Measurements from ENCODE around the gene SYT6.

The SYT6 gene

GRCh38 chr1:114108751-114109255 lies 44.9 kb downstream of the SYT6 start:
- Histone ChIP-seq H3K4me2 (ENCODE audit: low read length) (no peak overlapping the region), H2BK5ac (ENCODE audit: low read length) (no peak overlapping the region), H4K8ac (ENCODE audit: low read depth, low read length) (no peak overlapping the region), H2BK120ac (ENCODE audit: low read depth, low read length) (no peak overlapping the region), H3K36me3 (ENCODE audit: control insufficient read depth, insufficient read depth, low read length) (no peaks in the 10 kb centered on the region), H2AK5ac (ENCODE audit: low read length) (no peak overlapping the region), H3K23ac (ENCODE audit: low read length) (no peak overlapping the region), H3K9ac (ENCODE audit: low read length) (no peak overlapping the region), H2BK15ac (replicated peaks; ENCODE audit: low read depth) (no peak overlapping the region), H3K4me1 (ENCODE audit: control insufficient read depth, low read depth, low read length) (peaks cover 18% of the 10 kb centered on the region), H3K56ac (ENCODE audit: low read length) (no peak overlapping the region), H3K18ac (ENCODE audit: low read length) (no peak overlapping the region), H3K79me1 (ENCODE audit: low read length) (no peaks in the 10 kb centered on the region), H3K27ac (ENCODE audit: low read depth, low read length) (no peak overlapping the region), H3K79me2 (ENCODE audit: control insufficient read depth, insufficient read depth, low read length) (no peaks in the 10 kb centered on the region), H3K4ac (ENCODE audit: low read depth, low read length) (no peak overlapping the region), H3K27me3 (ENCODE audit: insufficient read depth, low read length, poor library complexity) (no peaks in the 10 kb centered on the region), H3K4me3 (ENCODE audit: low read length) (no peak overlapping the region), H4K5ac (ENCODE audit: low read length) (no peak overlapping the region)
- no peak for DNase-seq
- no CpG with 5 or more reads among the region's 4 CpGs for WGBS (ENCODE audit: extremely low coverage, insufficient coverage, low lambda C conversion rate)

DNA sequence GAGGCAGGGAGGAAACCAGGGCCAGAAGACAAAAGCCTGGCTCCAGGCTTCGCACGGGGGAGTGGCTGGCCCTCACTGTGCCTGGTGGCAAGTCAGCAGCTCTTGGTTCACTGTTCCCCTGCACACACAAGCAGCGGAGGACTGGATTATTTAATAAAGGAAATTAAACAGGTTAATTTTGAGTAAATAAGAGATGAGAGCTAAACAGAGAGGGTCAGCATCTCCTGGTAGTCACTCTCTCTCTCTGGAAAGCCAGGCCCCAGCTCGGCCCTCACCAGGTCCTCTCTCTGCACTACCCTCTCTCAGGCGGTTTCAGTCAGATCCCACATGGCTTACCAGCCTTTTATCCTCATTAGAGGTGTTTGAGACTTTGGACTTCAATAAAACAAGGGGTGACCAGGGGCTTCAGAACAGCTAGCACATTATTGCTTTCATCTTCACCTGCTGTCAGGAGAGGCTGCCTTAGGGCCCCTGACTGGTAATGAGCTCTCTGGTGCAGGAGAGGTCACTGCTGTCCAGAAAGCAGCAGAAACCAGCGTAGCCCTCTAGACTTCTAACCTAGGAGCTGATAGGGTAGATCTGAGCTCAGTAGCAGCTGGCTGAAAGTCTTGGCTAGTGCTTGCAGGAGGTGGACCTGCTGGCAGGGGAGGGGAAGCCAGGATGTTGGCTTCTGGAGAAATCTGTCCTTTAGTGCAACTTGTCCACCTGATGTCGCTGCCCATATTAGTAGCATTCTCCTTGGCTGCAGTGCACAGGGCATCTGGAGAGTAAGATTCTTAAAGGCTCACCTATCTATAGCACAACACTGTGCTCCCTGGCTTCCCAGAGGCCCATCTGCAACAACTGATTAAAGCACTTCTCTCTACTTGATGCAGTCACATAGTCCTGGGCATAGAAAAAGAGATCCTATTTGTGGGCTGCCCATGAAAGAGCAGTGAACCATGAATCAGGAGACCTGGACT lies 45.9 kb downstream of the SYT6 start:
- no CpG with 5 or more reads among the region's 7 CpGs for WGBS (ENCODE audit: extremely low coverage, insufficient coverage, low lambda C conversion rate)
- H3K4me2 ChIP-seq (ENCODE audit: low read length): no peak overlapping the region
- H2BK5ac ChIP-seq (ENCODE audit: low read length): no peak overlapping the region
- H3K79me1 ChIP-seq (ENCODE audit: low read length): no peaks in the 10 kb centered on the region
- H3K9ac ChIP-seq (ENCODE audit: low read length): no peak overlapping the region
- no peak overlapping the region for H3K23ac ChIP-seq (ENCODE audit: low read length)
- no peaks in the 10 kb centered on the region for H3K27me3 ChIP-seq (ENCODE audit: insufficient read depth, low read length, poor library complexity)
- H3K4me3 ChIP-seq (ENCODE audit: low read length): no peak overlapping the region
- no peak overlapping the region for H2BK120ac ChIP-seq (ENCODE audit: low read depth, low read length)
- no peak overlapping the region for H3K27ac ChIP-seq (ENCODE audit: low read depth, low read length)
- H4K5ac ChIP-seq (ENCODE audit: low read length): no peak overlapping the region
- no peak overlapping the region for H2AK5ac ChIP-seq (ENCODE audit: low read length)
- H3K18ac ChIP-seq (ENCODE audit: low read length): no peak overlapping the region
- no peak overlapping the region for H4K8ac ChIP-seq (ENCODE audit: low read depth, low read length)
- no peak overlapping the region for H2BK15ac ChIP-seq (replicated peaks; ENCODE audit: low read depth)
- DNase-seq: no peak
- H3K56ac ChIP-seq (ENCODE audit: low read length): no peak overlapping the region
- H3K4me1 ChIP-seq (ENCODE audit: control insufficient read depth, low read depth, low read length): peaks cover 10% of the 10 kb centered on the region
- H3K79me2 ChIP-seq (ENCODE audit: control insufficient read depth, insufficient read depth, low read length): no peaks in the 10 kb centered on the region
- H3K36me3 ChIP-seq (ENCODE audit: control insufficient read depth, insufficient read depth, low read length): no peaks in the 10 kb centered on the region
- H3K4ac ChIP-seq (ENCODE audit: low read depth, low read length): no peak overlapping the region

- Histone ChIP-seq H4K8ac (ENCODE audit: low read depth, low read length) (no peak overlapping the region), H2AK5ac (ENCODE audit: low read length) (no peak overlapping the region), H3K79me2 (ENCODE audit: control insufficient read depth, insufficient read depth, low read length) (no peaks in the 10 kb centered on the region), H3K9ac (ENCODE audit: low read length) (no peak overlapping the region), H3K79me1 (ENCODE audit: low read length) (no peaks in the 10 kb centered on the region), H3K36me3 (ENCODE audit: control insufficient read depth, insufficient read depth, low read length) (no peaks in the 10 kb centered on the region), H3K4me3 (ENCODE audit: low read length) (no peak overlapping the region), H4K5ac (ENCODE audit: low read length) (no peak overlapping the region), H3K23ac (ENCODE audit: low read length) (no peak overlapping the region), H3K56ac (ENCODE audit: low read length) (no peak overlapping the region), H3K4ac (ENCODE audit: low read depth, low read length) (no peak overlapping the region), H3K18ac (ENCODE audit: low read length) (no peak overlapping the region), H3K27me3 (ENCODE audit: insufficient read depth, low read length, poor library complexity) (no peaks in the 10 kb centered on the region), H3K4me2 (ENCODE audit: low read length) (no peak overlapping the region), H3K27ac (ENCODE audit: low read depth, low read length) (no peak overlapping the region), H2BK120ac (ENCODE audit: low read depth, low read length) (no peak overlapping the region), H3K4me1 (ENCODE audit: control insufficient read depth, low read depth, low read length) (no peaks in the 10 kb centered on the region), H2BK15ac (replicated peaks; ENCODE audit: low read depth) (no peak overlapping the region), H2BK5ac (ENCODE audit: low read length) (no peak overlapping the region)
- no CpG with 5 or more reads among the region's 14 CpGs for WGBS (ENCODE audit: extremely low coverage, insufficient coverage, low lambda C conversion rate)
- peak; percentile 19 for DNase-seq
Observed at GRCh38 chr1:114105421-114105979, 48.2 kb downstream of the SYT6 start.

DNA sequence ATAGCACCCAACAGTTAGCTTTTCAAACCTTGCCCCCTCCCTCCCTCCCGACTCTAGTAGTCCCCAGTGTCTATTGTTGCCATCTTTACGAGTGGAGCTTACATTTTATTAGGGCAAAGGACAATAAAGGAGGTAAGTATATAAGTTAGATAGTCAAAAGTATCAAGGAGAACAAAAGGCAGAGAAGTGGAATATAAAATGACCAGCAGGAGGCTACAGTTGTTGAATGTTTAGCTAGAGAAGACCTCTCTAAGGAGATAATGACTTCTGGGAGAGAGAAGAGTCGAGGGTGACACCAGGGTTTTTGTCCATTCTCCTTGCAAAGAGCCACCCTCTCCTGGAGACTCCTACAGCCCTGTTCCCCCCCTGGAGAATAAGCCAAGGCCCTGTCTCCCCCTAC lies 48.7 kb downstream of the SYT6 start:
- Histone ChIP-seq H3K4me2 (ENCODE audit: low read length) (no peak overlapping the region), H3K36me3 (ENCODE audit: control insufficient read depth, insufficient read depth, low read length) (no peaks in the 10 kb centered on the region), H2BK15ac (replicated peaks; ENCODE audit: low read depth) (no peak overlapping the region), H4K8ac (ENCODE audit: low read depth, low read length) (no peak overlapping the region), H3K79me1 (ENCODE audit: low read length) (no peaks in the 10 kb centered on the region), H3K4me1 (ENCODE audit: control insufficient read depth, low read depth, low read length) (no peaks in the 10 kb centered on the region), H2BK120ac (ENCODE audit: low read depth, low read length) (no peak overlapping the region), H3K4me3 (ENCODE audit: low read length) (no peak overlapping the region), H3K4ac (ENCODE audit: low read depth, low read length) (no peak overlapping the region), H2BK5ac (ENCODE audit: low read length) (no peak overlapping the region), H3K79me2 (ENCODE audit: control insufficient read depth, insufficient read depth, low read length) (no peaks in the 10 kb centered on the region), H4K5ac (ENCODE audit: low read length) (no peak overlapping the region), H3K18ac (ENCODE audit: low read length) (no peak overlapping the region), H2AK5ac (ENCODE audit: low read length) (no peak overlapping the region), H3K27ac (ENCODE audit: low read depth, low read length) (no peak overlapping the region), H3K23ac (ENCODE audit: low read length) (no peak overlapping the region), H3K56ac (ENCODE audit: low read length) (no peak overlapping the region), H3K9ac (ENCODE audit: low read length) (no peak overlapping the region), H3K27me3 (ENCODE audit: insufficient read depth, low read length, poor library complexity) (no peaks in the 10 kb centered on the region)
- DNase-seq: peak; percentile 23
- WGBS (ENCODE audit: extremely low coverage, insufficient coverage, low lambda C conversion rate): no CpG with 5 or more reads among the region's 3 CpGs

GRCh38 chr1:114103992-114104391 lies 49.7 kb downstream of the SYT6 start:
- Histone ChIP-seq H2AK5ac (ENCODE audit: low read length) (no peak overlapping the region), H3K27me3 (ENCODE audit: insufficient read depth, low read length, poor library complexity) (no peaks in the 10 kb centered on the region), H3K4me1 (ENCODE audit: control insufficient read depth, low read depth, low read length) (peaks cover 2% of the 10 kb centered on the region), H3K79me2 (ENCODE audit: control insufficient read depth, insufficient read depth, low read length) (no peaks in the 10 kb centered on the region), H3K18ac (ENCODE audit: low read length) (no peak overlapping the region), H2BK5ac (ENCODE audit: low read length) (no peak overlapping the region), H3K4me2 (ENCODE audit: low read length) (no peak overlapping the region), H3K56ac (ENCODE audit: low read length) (no peak overlapping the region), H3K23ac (ENCODE audit: low read length) (no peak overlapping the region), H3K9ac (ENCODE audit: low read length) (no peak overlapping the region), H3K36me3 (ENCODE audit: control insufficient read depth, insufficient read depth, low read length) (no peaks in the 10 kb centered on the region), H4K5ac (ENCODE audit: low read length) (no peak overlapping the region), H3K27ac (ENCODE audit: low read depth, low read length) (no peak overlapping the region), H3K4me3 (ENCODE audit: low read length) (no peak overlapping the region), H3K79me1 (ENCODE audit: low read length) (no peaks in the 10 kb centered on the region), H3K4ac (ENCODE audit: low read depth, low read length) (no peak overlapping the region), H2BK15ac (replicated peaks; ENCODE audit: low read depth) (no peak overlapping the region), H4K8ac (ENCODE audit: low read depth, low read length) (no peak overlapping the region), H2BK120ac (ENCODE audit: low read depth, low read length) (no peak overlapping the region)
- no CpG with 5 or more reads among the region's 2 CpGs for WGBS (ENCODE audit: extremely low coverage, insufficient coverage, low lambda C conversion rate)
- no peak for DNase-seq

Data from mesendoderm (in vitro differentiated cells).